Measurements from ENCODE around the gene PDK2.

PDK2 gene

GRCh38 chr17:50129353-50129727 lies 34.2 kb downstream of the PDK2 start:
- Histone ChIP-seq H3K27me3 (ENCODE audit: low read length) (no peaks in the 10 kb centered on the region), H3K9ac (ENCODE audit: low read length) (no peak overlapping the region), H3F3A (ENCODE audit: insufficient read depth) (0 out of 2 replicates have a peak, but pooled peaks cover 4% of the 10 kb centered on the region), H4K20me1 (ENCODE audit: low read depth, low read length) (no peaks in the 10 kb centered on the region), H3K79me2 (ENCODE audit: insufficient read depth, low read length) (no peaks in the 10 kb centered on the region), H3K9me3 (ENCODE audit: insufficient read depth, low read length) (no peaks in the 10 kb centered on the region), H3K36me3 (ENCODE audit: low read length) (no peaks in the 10 kb centered on the region), H3K27ac (ENCODE audit: low read depth, low read length) (no peak overlapping the region), H3K4me3 (ENCODE audit: insufficient read depth, low read length, poor library complexity, severe bottlenecking) (no peak overlapping the region), H3K4me2 (ENCODE audit: low read depth, low read length, poor library complexity, severe bottlenecking) (no peak overlapping the region), H3K9me2 (replicated peaks; ENCODE audit: insufficient read depth, low read length) (no peaks in the 10 kb centered on the region), H2AFZ (ENCODE audit: low read depth, low read length, severe bottlenecking) (no peak overlapping the region)
- TF ChIP-seq, protein P1, sequence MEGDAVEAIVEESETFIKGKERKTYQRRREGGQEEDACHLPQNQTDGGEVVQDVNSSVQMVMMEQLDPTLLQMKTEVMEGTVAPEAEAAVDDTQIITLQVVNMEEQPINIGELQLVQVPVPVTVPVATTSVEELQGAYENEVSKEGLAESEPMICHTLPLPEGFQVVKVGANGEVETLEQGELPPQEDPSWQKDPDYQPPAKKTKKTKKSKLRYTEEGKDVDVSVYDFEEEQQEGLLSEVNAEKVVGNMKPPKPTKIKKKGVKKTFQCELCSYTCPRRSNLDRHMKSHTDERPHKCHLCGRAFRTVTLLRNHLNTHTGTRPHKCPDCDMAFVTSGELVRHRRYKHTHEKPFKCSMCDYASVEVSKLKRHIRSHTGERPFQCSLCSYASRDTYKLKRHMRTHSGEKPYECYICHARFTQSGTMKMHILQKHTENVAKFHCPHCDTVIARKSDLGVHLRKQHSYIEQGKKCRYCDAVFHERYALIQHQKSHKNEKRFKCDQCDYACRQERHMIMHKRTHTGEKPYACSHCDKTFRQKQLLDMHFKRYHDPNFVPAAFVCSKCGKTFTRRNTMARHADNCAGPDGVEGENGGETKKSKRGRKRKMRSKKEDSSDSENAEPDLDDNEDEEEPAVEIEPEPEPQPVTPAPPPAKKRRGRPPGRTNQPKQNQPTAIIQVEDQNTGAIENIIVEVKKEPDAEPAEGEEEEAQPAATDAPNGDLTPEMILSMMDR (IDR thresholded peaks at IDR 0.05; ENCODE audit: insufficient read depth, low read length, poor library complexity, severe bottlenecking) = no peak
- TF ChIP-seq EZH2phosphoT487 (conservative IDR thresholded peaks at IDR 0.05; ENCODE audit: low read length) = no peak

DNA sequence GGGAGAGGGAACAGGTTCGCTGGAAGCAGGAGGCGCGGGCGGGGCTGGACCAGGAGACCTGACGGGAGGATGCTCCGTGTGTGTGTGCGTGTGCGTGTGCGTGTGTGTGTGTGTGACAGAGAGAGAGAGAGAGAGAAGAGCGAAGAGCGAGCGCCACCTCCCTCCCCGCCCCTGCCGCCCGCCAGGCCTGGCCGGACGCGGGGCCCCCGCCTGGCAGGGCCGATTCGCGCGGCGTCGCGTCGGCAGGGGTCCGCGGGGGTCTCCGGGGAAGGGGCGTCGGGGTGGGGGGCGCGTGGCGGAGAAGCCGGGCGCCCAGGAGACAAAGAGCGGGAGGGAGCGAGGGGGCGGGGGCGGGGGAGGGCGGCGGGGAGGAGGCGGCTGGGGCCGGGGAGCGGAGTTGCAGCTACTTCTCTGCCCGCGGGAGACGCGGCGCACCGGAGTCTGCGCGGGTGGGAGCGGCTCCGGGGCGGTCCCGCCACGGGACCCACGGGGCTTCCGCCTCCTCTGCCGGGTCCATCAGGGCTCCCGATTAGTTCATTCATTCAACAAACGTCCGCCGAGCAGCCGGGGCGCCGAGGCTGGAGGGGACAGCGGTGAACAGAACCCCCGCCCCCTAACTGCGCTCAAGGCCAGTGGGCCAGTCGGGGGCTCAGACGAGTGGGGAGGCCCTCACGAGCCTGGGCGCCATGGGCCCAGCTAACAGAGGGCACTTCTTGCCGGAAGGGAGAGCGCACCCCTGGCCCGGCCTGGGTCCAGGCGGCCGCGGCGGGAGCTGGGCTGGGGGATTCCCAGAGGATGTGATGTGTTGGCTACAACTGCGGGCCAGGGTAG lies 34.8 kb downstream of the PDK2 start, which contains the start of gene SAMD14:
Gene SAMD14, minus strand, starts transcription at position 433 of the 831 bp plus-strand sequence. CDS start 5,201 bp downstream, outside the sequence.
- Histone ChIP-seq H3K79me2 (ENCODE audit: insufficient read depth, low read length) (no peaks in the 10 kb centered on the region), H3K9ac (ENCODE audit: low read length) (no peak within 1 kb of the TSS), H3K27me3 (ENCODE audit: low read length) (no peaks in the 10 kb centered on the region), H4K20me1 (ENCODE audit: low read depth, low read length) (no peaks in the 10 kb centered on the region), H3K4me2 (ENCODE audit: low read depth, low read length, poor library complexity, severe bottlenecking) (no peak within 1 kb of the TSS), H3K4me3 (ENCODE audit: insufficient read depth, low read length, poor library complexity, severe bottlenecking) (no peak within 1 kb of the TSS), H3K9me2 (replicated peaks; ENCODE audit: insufficient read depth, low read length) (no peaks in the 10 kb centered on the region), H2AFZ (ENCODE audit: low read depth, low read length, severe bottlenecking) (no peak within 1 kb of the TSS), H3K9me3 (ENCODE audit: insufficient read depth, low read length) (no peaks in the 10 kb centered on the region), H3F3A (ENCODE audit: insufficient read depth) (0 out of 2 replicates have a peak, but pooled peaks cover 4% of the 10 kb centered on the region), H3K27ac (ENCODE audit: low read depth, low read length) (no peak within 1 kb of the TSS), H3K36me3 (ENCODE audit: low read length) (no peaks in the 10 kb centered on the region)
- TF ChIP-seq, protein P1 (IDR thresholded peaks at IDR 0.05; ENCODE audit: insufficient read depth, low read length, poor library complexity, severe bottlenecking) = no peak

DNA sequence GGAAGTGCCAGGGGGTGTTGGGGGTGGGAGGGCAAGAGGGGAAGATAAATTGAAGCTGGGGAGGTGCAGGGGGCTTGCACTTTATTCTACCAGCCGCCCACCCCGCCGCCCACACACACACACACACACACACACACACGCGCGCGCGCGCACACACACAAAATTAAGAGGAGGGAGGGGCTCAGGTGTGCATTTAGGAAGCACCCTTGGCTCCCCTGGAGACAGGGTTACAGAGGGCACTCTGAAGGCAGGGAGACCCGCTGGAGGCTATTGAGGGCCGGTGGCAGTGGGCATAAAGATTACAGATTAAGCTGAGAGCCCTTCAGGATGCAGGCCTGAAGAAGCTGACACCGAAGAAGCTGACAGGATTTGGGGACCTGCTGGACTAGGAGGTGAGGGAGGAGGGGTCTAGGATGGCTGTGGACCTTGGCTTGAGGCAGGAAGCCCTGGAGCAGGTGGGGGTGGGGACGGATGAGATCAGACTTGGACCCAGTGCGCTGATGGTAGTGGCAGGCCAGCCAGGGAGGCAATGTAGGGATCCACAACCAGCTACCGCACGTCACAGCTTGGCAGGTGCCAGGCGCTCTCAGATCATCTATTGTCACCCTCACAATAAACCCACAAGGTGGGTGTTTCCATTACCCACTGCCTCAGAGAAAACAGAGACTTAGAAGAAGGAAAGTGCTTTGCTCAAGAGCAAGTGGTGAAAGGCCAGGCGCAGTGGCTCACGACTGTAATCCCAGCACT lies 35.6 kb downstream of the PDK2 start:
- Histone ChIP-seq H3K27me3 (ENCODE audit: low read length) (no peaks in the 10 kb centered on the region), H2AFZ (ENCODE audit: low read depth, low read length, severe bottlenecking) (no peak overlapping the region), H3F3A (ENCODE audit: insufficient read depth) (0 out of 2 replicates have a peak, but pooled peaks cover 4% of the 10 kb centered on the region), H3K4me2 (ENCODE audit: low read depth, low read length, poor library complexity, severe bottlenecking) (no peak overlapping the region), H3K27ac (ENCODE audit: low read depth, low read length) (no peak overlapping the region), H3K9me3 (ENCODE audit: insufficient read depth, low read length) (no peaks in the 10 kb centered on the region), H3K9ac (ENCODE audit: low read length) (no peak overlapping the region), H3K9me2 (replicated peaks; ENCODE audit: insufficient read depth, low read length) (no peaks in the 10 kb centered on the region), H3K4me3 (ENCODE audit: insufficient read depth, low read length, poor library complexity, severe bottlenecking) (no peak overlapping the region), H3K36me3 (ENCODE audit: low read length) (no peaks in the 10 kb centered on the region), H4K20me1 (ENCODE audit: low read depth, low read length) (no peaks in the 10 kb centered on the region), H3K79me2 (ENCODE audit: insufficient read depth, low read length) (no peaks in the 10 kb centered on the region)
- no peak for TF ChIP-seq EZH2phosphoT487 (conservative IDR thresholded peaks at IDR 0.05; ENCODE audit: low read length)
- TF ChIP-seq, protein P1 (IDR thresholded peaks at IDR 0.05; ENCODE audit: insufficient read depth, low read length, poor library complexity, severe bottlenecking) = no peak
